Karpas-422 (cell line): ENCODE measurements around the gene CTAG1A. TPM values are rescaled to one million over a fixed set of nuclear protein-coding genes. Genes with fewer than 3 reads are reported as not detected.
"Not testable (repeated sequence)": the region's sequence is repeated elsewhere in the genome, so short reads cannot be mapped to it uniquely, and the experiment has no call there.

ENCODE experiments used
- DNase-seq: peaks from one replicate; pipeline ENCODE4 v3.0.0-alpha.2; 2015
- H2AFZ ChIP-seq: fragments of 200-600 bp; sonication (generic); 2 replicates; pipeline ENCODE4 v1.6.1; 2014; ENCODE audit warnings: antibody characterized with exemption, low read length, mixed read lengths
- H3K27ac ChIP-seq: fragments of 200-600 bp; sonication (generic); 2 replicates; pipeline ENCODE4 v1.5.1; 2014; ENCODE audit warnings: mild to moderate bottlenecking, low read length, moderate library complexity
- H3K27me3 ChIP-seq: fragments of 200-600 bp; sonication (generic); 2 replicates; pipeline ENCODE4 v1.6.1; 2014; ENCODE audit warnings: low read length, mixed read lengths
- H3K36me3 ChIP-seq: fragments of 200-600 bp; sonication (generic); 2 replicates; pipeline ENCODE4 v1.6.1; 2014; ENCODE audit warnings: low read length, mixed read lengths; ENCODE audit not compliant: insufficient read depth
- H3K4me1 ChIP-seq: fragments of 200-600 bp; sonication (generic); 2 replicates; pipeline ENCODE4 v1.6.1; 2014; ENCODE audit warnings: mild to moderate bottlenecking, low read length, mixed read lengths
- H3K4me2 ChIP-seq: fragments of 200-600 bp; sonication (generic); 2 replicates; pipeline ENCODE4 v1.6.1; 2014; ENCODE audit warnings: low read length, low read depth, mild to moderate bottlenecking; ENCODE audit not compliant: poor library complexity, severe bottlenecking
- H3K4me3 ChIP-seq: fragments of 200-600 bp; sonication (generic); 2 replicates; pipeline ENCODE4 v1.5.1; 2014; ENCODE audit warnings: mild to moderate bottlenecking, antibody characterized with exemption, low read length, mixed read lengths
- H3K79me2 ChIP-seq: fragments of 200-600 bp; sonication (generic); 2 replicates; pipeline ENCODE4 v1.6.1; 2014; ENCODE audit warnings: mild to moderate bottlenecking, low read length, mixed read lengths
- H3K9ac ChIP-seq: fragments of 200-600 bp; sonication (generic); 2 replicates; pipeline ENCODE4 v1.6.0; 2014; ENCODE audit warnings: low read length
- H3K9me2 ChIP-seq: fragments of 200-600 bp; sonication (generic), shearing (Covaris generic); replicated peaks from 2 replicates; pipeline ENCODE4 v1.6.0; 2014; ENCODE audit warnings: mild to moderate bottlenecking, low read length, moderate library complexity; ENCODE audit not compliant: insufficient read depth
- H3K9me3 ChIP-seq: fragments of 300-700, 200-600 bp; sonication (generic); 2 replicates; pipeline ENCODE4 v1.6.1; 2014; ENCODE audit warnings: low read length, mixed read lengths
- H4K20me1 ChIP-seq: fragments of 200-600 bp; sonication (generic); 2 replicates; pipeline ENCODE4 v1.6.1; 2014; ENCODE audit warnings: mild to moderate bottlenecking, antibody characterized with exemption, low read length, low read depth; ENCODE audit not compliant: insufficient read depth
- total RNA-seq: library from RNA; depleted of rRNA; stranded (reverse); fragments of >200 nt; shearing (Covaris generic); gene quantifications from 2 replicates; pipeline ENCODE4 v1.2.3, GENCODE V29; 2014; ENCODE audit warnings: low replicate concordance

The CTAG1A gene
- total RNA-seq, 1 experiment from 2014 or later, result not detected

- Histone ChIP-seq H3K4me3 (peak overlapping the region; percentile 78), H3K27ac (no peak overlapping the region), H3K36me3 (no peaks in the 10 kb centered on the region; the same call in 1 of the 2 replicates), H3K9ac (peak overlapping the region; percentile 79), H3K9me2 (no peaks in the 10 kb centered on the region), H3K27me3 (no peaks in the 10 kb centered on the region), H2AFZ (no peak overlapping the region), H3K9me3 (no peaks in the 10 kb centered on the region), H4K20me1 (no peaks in the 10 kb centered on the region), H3K4me2 (peak overlapping the region; percentile 66), H3K79me2 (peaks cover 41% of the 10 kb centered on the region), H3K4me1 (peaks cover 24% of the 10 kb centered on the region)
- no peak for DNase-seq
Observed at GRCh38 chrX:154545673-154546274, 39.2 kb upstream of the CTAG1A start.

GRCh38 chrX:154546354-154547244 is 38.3 kb upstream of the CTAG1A start, which contains the start of gene G6PD:
Gene G6PD (minus strand): TSS chrX:154546846. CDS start chrX:154546155, 691 bp downstream.
- peak; percentile 91 for DNase-seq
- Histone ChIP-seq H3K79me2 (peaks cover 41% of the 10 kb centered on the region), H3K4me1 (peaks cover 24% of the 10 kb centered on the region)

GRCh38 chrX:154547245-154548027 is 37.5 kb upstream of the CTAG1A start, which contains the start of gene IKBKG:
Gene IKBKG (plus strand): TSS chrX:154547620. CDS start chrX:154552003, 4,383 bp downstream.
- H3K27ac ChIP-seq, result peak within 1 kb of the TSS; percentile 91
- peak within 1 kb of the TSS; percentile 78 for H3K4me3 ChIP-seq
- H3K4me1 ChIP-seq, result peaks cover 24% of the 10 kb centered on the region
- no peaks in the 10 kb centered on the region for H3K9me2 ChIP-seq
- DNase-seq, result peak; percentile 94
- peak within 1 kb of the TSS; percentile 79 for H3K9ac ChIP-seq
- H3K9me3 ChIP-seq, result no peaks in the 10 kb centered on the region
- H3K27me3 ChIP-seq, result no peaks in the 10 kb centered on the region
- H3K4me2 ChIP-seq, result peak within 1 kb of the TSS; percentile 66
- H2AFZ ChIP-seq, result no peak within 1 kb of the TSS
- H3K36me3 ChIP-seq, result no peaks in the 10 kb centered on the region; the same call in 1 of the 2 replicates
- H4K20me1 ChIP-seq, result no peaks in the 10 kb centered on the region
- H3K79me2 ChIP-seq, result peaks cover 41% of the 10 kb centered on the region

More at GRCh38 chrX:154546354-154547244, 38.3 kb upstream of the CTAG1A start, which contains the start of gene G6PD:
- H3K4me2 ChIP-seq, result peak within 1 kb of the TSS; percentile 66
- H3K27me3 ChIP-seq, result no peaks in the 10 kb centered on the region
- no peaks in the 10 kb centered on the region for H4K20me1 ChIP-seq
- peak within 1 kb of the TSS; percentile 91 for H3K27ac ChIP-seq
- H3K9me3 ChIP-seq, result no peaks in the 10 kb centered on the region
- H3K36me3 ChIP-seq, result no peaks in the 10 kb centered on the region; the same call in 1 of the 2 replicates
- no peaks in the 10 kb centered on the region for H3K9me2 ChIP-seq
- H3K9ac ChIP-seq, result peak within 1 kb of the TSS; percentile 79
- peak within 1 kb of the TSS; percentile 78 for H3K4me3 ChIP-seq
- H2AFZ ChIP-seq, result no peak within 1 kb of the TSS

- Histone ChIP-seq H3K4me1 (peaks cover 24% of the 10 kb centered on the region), H2AFZ (no peak overlapping the region), H3K9ac (peak overlapping the region; percentile 79), H3K9me3 (no peaks in the 10 kb centered on the region), H3K4me3 (peak overlapping the region; percentile 78), H3K79me2 (peaks cover 41% of the 10 kb centered on the region), H3K27me3 (no peaks in the 10 kb centered on the region), H3K4me2 (peak overlapping the region; percentile 66), H3K27ac (peak overlapping the region; percentile 91), H3K36me3 (no peaks in the 10 kb centered on the region; the same call in 1 of the 2 replicates), H4K20me1 (no peaks in the 10 kb centered on the region), H3K9me2 (no peaks in the 10 kb centered on the region)
- no peak for DNase-seq
Observed at GRCh38 chrX:154548028-154548316, 37.0 kb upstream of the CTAG1A start.

GRCh38 chrX:154549766-154550165 is 35.2 kb upstream of the CTAG1A start:
- H3K9ac ChIP-seq, result no peak overlapping the region
- no peak overlapping the region for H2AFZ ChIP-seq
- H3K79me2 ChIP-seq, result peaks cover 41% of the 10 kb centered on the region
- no peaks in the 10 kb centered on the region for H3K27me3 ChIP-seq
- no peaks in the 10 kb centered on the region for H4K20me1 ChIP-seq
- peaks cover 21% of the 10 kb centered on the region for H3K4me1 ChIP-seq
- H3K9me2 ChIP-seq, result no peaks in the 10 kb centered on the region
- no peak overlapping the region for H3K4me2 ChIP-seq
- H3K27ac ChIP-seq, result no peak overlapping the region
- H3K4me3 ChIP-seq, result no peak overlapping the region
- DNase-seq, result no peak
- H3K9me3 ChIP-seq, result no peaks in the 10 kb centered on the region
- no peaks in the 10 kb centered on the region; the same call in 1 of the 2 replicates for H3K36me3 ChIP-seq

- H3K27me3 ChIP-seq, H3K9me2 ChIP-seq, H4K20me1 ChIP-seq, H2AFZ ChIP-seq, H3K4me1 ChIP-seq, H3K9me3 ChIP-seq, H3K4me2 ChIP-seq, H3K9ac ChIP-seq, H3K36me3 ChIP-seq, DNase-seq, H3K27ac ChIP-seq, H3K4me3 ChIP-seq: not testable (repeated sequence)
- H3K79me2 ChIP-seq, result peaks cover 31% of the 10 kb centered on the region
Observed at GRCh38 chrX:154552112-154552806, 32.7 kb upstream of the CTAG1A start.

GRCh38 chrX:154558060-154558690 is 26.8 kb upstream of the CTAG1A start:
- not testable (repeated sequence) for H3K79me2 ChIP-seq, DNase-seq, H2AFZ ChIP-seq, H4K20me1 ChIP-seq, H3K4me2 ChIP-seq, H3K27me3 ChIP-seq, H3K27ac ChIP-seq, H3K9me3 ChIP-seq, H3K4me3 ChIP-seq, H3K36me3 ChIP-seq, H3K9me2 ChIP-seq, H3K9ac ChIP-seq, H3K4me1 ChIP-seq
